Measurements from ENCODE around the gene SRSF8. TPM values are rescaled to one million over a fixed set of nuclear protein-coding genes. Genes with fewer than 3 reads are reported as not detected.

Gene SRSF8
- total RNA-seq, 1 experiment from 2014 or later: 22.9 TPM

- no TSS peak for BruUV-seq (replicated peaks)
- CTCF ChIA-PET: no interaction called here
- H4K20me1 ChIP-seq (ENCODE audit: insufficient read depth): no peaks in the 10 kb centered on the region
- H3K4me1 ChIP-seq (replicated peaks; ENCODE audit: insufficient read depth): peaks cover 16% of the 10 kb centered on the region
- no peaks in the 10 kb centered on the region for H3K9me2 ChIP-seq (ENCODE audit: insufficient read depth)
- H3K9me3 ChIP-seq (ENCODE audit: insufficient read depth, low read depth): no peaks in the 10 kb centered on the region
- peaks cover 15% of the 10 kb centered on the region for H3F3A ChIP-seq (ENCODE audit: insufficient read depth, low read depth)
- H3K79me2 ChIP-seq (ENCODE audit: low read depth): peaks cover 6% of the 10 kb centered on the region; the same call in 1 of the 2 replicates
- POLR2A ChIA-PET (ENCODE audit: unreplicated experiment): no interaction called here
- H3K27me3 ChIP-seq (ENCODE audit: insufficient read depth, low read depth): no peaks in the 10 kb centered on the region
- H3K4me3 ChIP-seq: no peak overlapping the region
- H3K36me3 ChIP-seq (ENCODE audit: low read depth): no peaks in the 10 kb centered on the region
- no peak overlapping the region for H3K27ac ChIP-seq
- no peak for DNase-seq
- H3K4me2 ChIP-seq: no peak overlapping the region
- no peak overlapping the region for H2AFZ ChIP-seq
- intact Hi-C loops (cut with micrococcal nuclease; ENCODE audit: unreplicated experiment): no loop called here
- no peak for TF ChIP-seq EZH2 (IDR thresholded peaks at IDR 0.05; ENCODE audit: low read depth)
- no peak for TF ChIP-seq CTCF (conservative IDR thresholded peaks at IDR 0.05)
These were observed 30.5 kb downstream of the SRSF8 start for GRCh38 chr11:95097209-95097608.

GRCh38 chr11:95098826-95099225 lies 32.1 kb downstream of the SRSF8 start:
- BruUV-seq (replicated peaks): no TSS peak
- Histone ChIP-seq H3K4me2 (no peak overlapping the region), H3K4me1 (replicated peaks; ENCODE audit: insufficient read depth) (no peaks in the 10 kb centered on the region; the same call in 1 of the 2 replicates), H3K9me3 (ENCODE audit: insufficient read depth, low read depth) (no peaks in the 10 kb centered on the region), H3F3A (ENCODE audit: insufficient read depth, low read depth) (no peaks in the 10 kb centered on the region), H3K9me2 (ENCODE audit: insufficient read depth) (no peaks in the 10 kb centered on the region), H3K4me3 (no peak overlapping the region), H3K27ac (no peak overlapping the region), H3K79me2 (ENCODE audit: low read depth) (peaks cover 6% of the 10 kb centered on the region; the same call in 1 of the 2 replicates), H2AFZ (no peak overlapping the region), H3K27me3 (ENCODE audit: insufficient read depth, low read depth) (no peaks in the 10 kb centered on the region), H3K36me3 (ENCODE audit: low read depth) (no peaks in the 10 kb centered on the region), H4K20me1 (ENCODE audit: insufficient read depth) (no peaks in the 10 kb centered on the region)
- no peak for DNase-seq
- TF ChIP-seq EZH2 (IDR thresholded peaks at IDR 0.05; ENCODE audit: low read depth): no peak
- no peak for TF ChIP-seq CTCF (conservative IDR thresholded peaks at IDR 0.05)
- ChIA-PET CTCF (no interaction called here), POLR2A (ENCODE audit: unreplicated experiment) (no interaction called here)
- intact Hi-C loops (cut with micrococcal nuclease; ENCODE audit: unreplicated experiment): no loop called here

GRCh38 chr11:95100191-95100648 lies 33.5 kb downstream of the SRSF8 start:
- intact Hi-C loops (cut with micrococcal nuclease; ENCODE audit: unreplicated experiment): no loop called here

More at GRCh38 chr11:95100191-95100648, 33.5 kb downstream of the SRSF8 start:
- no peak for TF ChIP-seq EZH2 (IDR thresholded peaks at IDR 0.05; ENCODE audit: low read depth)
- no peak for TF ChIP-seq CTCF (conservative IDR thresholded peaks at IDR 0.05)
- Histone ChIP-seq H3K9me3 (ENCODE audit: insufficient read depth, low read depth) (no peaks in the 10 kb centered on the region), H3K9me2 (ENCODE audit: insufficient read depth) (no peaks in the 10 kb centered on the region), H2AFZ (no peak overlapping the region), H3K27me3 (ENCODE audit: insufficient read depth, low read depth) (no peaks in the 10 kb centered on the region), H3K79me2 (ENCODE audit: low read depth) (no peaks in the 10 kb centered on the region), H3K4me2 (no peak overlapping the region), H3F3A (ENCODE audit: insufficient read depth, low read depth) (no peaks in the 10 kb centered on the region), H3K4me1 (replicated peaks; ENCODE audit: insufficient read depth) (no peaks in the 10 kb centered on the region), H3K4me3 (no peak overlapping the region), H4K20me1 (ENCODE audit: insufficient read depth) (no peaks in the 10 kb centered on the region), H3K27ac (no peak overlapping the region), H3K36me3 (ENCODE audit: low read depth) (no peaks in the 10 kb centered on the region)
- no peak for DNase-seq
- ChIA-PET POLR2A (ENCODE audit: unreplicated experiment) (no interaction called here), CTCF (no interaction called here)
- no TSS peak for BruUV-seq (replicated peaks)

All from PC-9 (cell line).